C4-2B (cell line): ENCODE measurements around the gene CAMK2A.

Experiments used
- CTCF ChIP-seq: fragments of 450-650 bp; conservative IDR thresholded peaks from 2 replicates; pipeline ENCODE4 v1.5.1; 2017; ENCODE audit warnings: mild to moderate bottlenecking
- ZFX ChIP-seq: fragments of 450-650 bp; IDR thresholded peaks from 2 replicates; pipeline ENCODE4 v1.6.1; 2017

GRCh38 chr5:150241298-150242160, 48.0 kb downstream of the CAMK2A start:
- TF ChIP-seq CTCF, result no peak
- no peak for TF ChIP-seq ZFX
